ENCODE measurements around the gene UQCC2. TPM values are rescaled to one million over a fixed set of nuclear protein-coding genes. Genes with fewer than 3 reads are reported as not detected.

UQCC2 gene
- total RNA-seq, 1 experiment from 2014 or later, result 48.9 TPM

- Histone ChIP-seq H2AFZ (ENCODE audit: low read length) (peak overlapping the region; percentile 90), H3K27ac (ENCODE audit: low read length) (peak overlapping the region; percentile 81), H3K27me3 (ENCODE audit: low read length) (no peaks in the 10 kb centered on the region), H4K20me1 (ENCODE audit: insufficient read depth, low read depth, low read length) (0 out of 2 replicates have a peak, but pooled peaks cover 4% of the 10 kb centered on the region), H3K9me2 (replicated peaks; ENCODE audit: insufficient read depth, low read length) (no peaks in the 10 kb centered on the region), H3K79me2 (ENCODE audit: low read length) (peaks cover 27% of the 10 kb centered on the region), H3K9me3 (ENCODE audit: low read length) (no peaks in the 10 kb centered on the region), H3K9ac (ENCODE audit: low read length) (peak overlapping the region; percentile 91), H3K4me1 (ENCODE audit: low read length) (peaks cover 29% of the 10 kb centered on the region), H3K4me2 (ENCODE audit: low read depth, low read length, poor library complexity, severe bottlenecking) (peak overlapping the region; percentile 86), H3K4me3 (ENCODE audit: low read length) (peak overlapping the region; percentile 81), H3K36me3 (ENCODE audit: insufficient read depth, low read length) (peaks cover 15% of the 10 kb centered on the region; the same call in 1 of the 2 replicates)
- peak; percentile 58 for DNase-seq
Measured at GRCh38 chr6:33710296-33711121, 991 bp downstream of the UQCC2 start.

- Histone ChIP-seq H3K27me3 (ENCODE audit: low read length) (no peaks in the 10 kb centered on the region), H2AFZ (ENCODE audit: low read length) (no peak overlapping the region), H4K20me1 (ENCODE audit: insufficient read depth, low read depth, low read length) (0 out of 2 replicates have a peak, but pooled peaks cover 4% of the 10 kb centered on the region), H3K9me2 (replicated peaks; ENCODE audit: insufficient read depth, low read length) (no peaks in the 10 kb centered on the region), H3K9ac (ENCODE audit: low read length) (0 out of 2 replicates have a peak overlapping the region, but pooled peaks have one; percentile 91), H3K4me1 (ENCODE audit: low read length) (peaks cover 29% of the 10 kb centered on the region), H3K36me3 (ENCODE audit: insufficient read depth, low read length) (peaks cover 15% of the 10 kb centered on the region; the same call in 1 of the 2 replicates), H3K4me3 (ENCODE audit: low read length) (peak overlapping the region; percentile 81; the same call in 1 of the 2 replicates), H3K27ac (ENCODE audit: low read length) (no peak overlapping the region), H3K79me2 (ENCODE audit: low read length) (peaks cover 27% of the 10 kb centered on the region), H3K9me3 (ENCODE audit: low read length) (no peaks in the 10 kb centered on the region), H3K4me2 (ENCODE audit: low read depth, low read length, poor library complexity, severe bottlenecking) (peak overlapping the region; percentile 86)
- no peak for DNase-seq
Measured at GRCh38 chr6:33709605-33710295, 1.8 kb downstream of the UQCC2 start.

- Histone ChIP-seq H3K9ac (ENCODE audit: low read length) (no peak overlapping the region), H3K9me3 (ENCODE audit: low read length) (no peaks in the 10 kb centered on the region), H3K4me3 (ENCODE audit: low read length) (no peak overlapping the region), H3K4me1 (ENCODE audit: low read length) (peaks cover 29% of the 10 kb centered on the region), H3K9me2 (replicated peaks; ENCODE audit: insufficient read depth, low read length) (no peaks in the 10 kb centered on the region), H3K4me2 (ENCODE audit: low read depth, low read length, poor library complexity, severe bottlenecking) (no peak overlapping the region), H2AFZ (ENCODE audit: low read length) (no peak overlapping the region), H3K27ac (ENCODE audit: low read length) (no peak overlapping the region), H4K20me1 (ENCODE audit: insufficient read depth, low read depth, low read length) (no peaks in the 10 kb centered on the region), H3K36me3 (ENCODE audit: insufficient read depth, low read length) (peaks cover 15% of the 10 kb centered on the region; the same call in 1 of the 2 replicates), H3K27me3 (ENCODE audit: low read length) (no peaks in the 10 kb centered on the region), H3K79me2 (ENCODE audit: low read length) (peaks cover 27% of the 10 kb centered on the region)
- no peak for DNase-seq
Measured at GRCh38 chr6:33708516-33709204, 2.8 kb downstream of the UQCC2 start.

GRCh38 chr6:33707771-33708170 lies 3.7 kb downstream of the UQCC2 start:
- Histone ChIP-seq H3K36me3 (ENCODE audit: insufficient read depth, low read length) (peaks cover 15% of the 10 kb centered on the region; the same call in 1 of the 2 replicates), H3K4me3 (ENCODE audit: low read length) (no peak overlapping the region), H3K4me2 (ENCODE audit: low read depth, low read length, poor library complexity, severe bottlenecking) (no peak overlapping the region), H2AFZ (ENCODE audit: low read length) (no peak overlapping the region), H3K9me2 (replicated peaks; ENCODE audit: insufficient read depth, low read length) (no peaks in the 10 kb centered on the region), H3K9me3 (ENCODE audit: low read length) (no peaks in the 10 kb centered on the region), H3K27ac (ENCODE audit: low read length) (no peak overlapping the region), H3K79me2 (ENCODE audit: low read length) (peaks cover 27% of the 10 kb centered on the region), H3K27me3 (ENCODE audit: low read length) (no peaks in the 10 kb centered on the region), H3K4me1 (ENCODE audit: low read length) (peaks cover 29% of the 10 kb centered on the region), H3K9ac (ENCODE audit: low read length) (no peak overlapping the region), H4K20me1 (ENCODE audit: insufficient read depth, low read depth, low read length) (no peaks in the 10 kb centered on the region)
- no peak for DNase-seq

- H3K4me1 ChIP-seq (ENCODE audit: low read length), result peaks cover 23% of the 10 kb centered on the region
- no peak overlapping the region for H3K27ac ChIP-seq (ENCODE audit: low read length)
- no peak overlapping the region for H3K4me2 ChIP-seq (ENCODE audit: low read depth, low read length, poor library complexity, severe bottlenecking)
- H3K36me3 ChIP-seq (ENCODE audit: insufficient read depth, low read length), result peaks cover 15% of the 10 kb centered on the region; the same call in 1 of the 2 replicates
- DNase-seq, result no peak
- H4K20me1 ChIP-seq (ENCODE audit: insufficient read depth, low read depth, low read length), result no peaks in the 10 kb centered on the region
- H3K4me3 ChIP-seq (ENCODE audit: low read length), result no peak overlapping the region
- no peaks in the 10 kb centered on the region for H3K9me3 ChIP-seq (ENCODE audit: low read length)
- H3K27me3 ChIP-seq (ENCODE audit: low read length), result no peaks in the 10 kb centered on the region
- H3K9me2 ChIP-seq (replicated peaks; ENCODE audit: insufficient read depth, low read length), result no peaks in the 10 kb centered on the region
- H2AFZ ChIP-seq (ENCODE audit: low read length), result no peak overlapping the region
- H3K9ac ChIP-seq (ENCODE audit: low read length), result no peak overlapping the region
- peaks cover 27% of the 10 kb centered on the region for H3K79me2 ChIP-seq (ENCODE audit: low read length)
Measured at GRCh38 chr6:33705955-33706725, 5.4 kb downstream of the UQCC2 start.

GRCh38 chr6:33705268-33705885 lies 6.1 kb downstream of the UQCC2 start:
- Histone ChIP-seq H3K79me2 (ENCODE audit: low read length) (peaks cover 19% of the 10 kb centered on the region), H3K36me3 (ENCODE audit: insufficient read depth, low read length) (peaks cover 14% of the 10 kb centered on the region; the same call in 1 of the 2 replicates), H3K27me3 (ENCODE audit: low read length) (no peaks in the 10 kb centered on the region), H3K9me3 (ENCODE audit: low read length) (no peaks in the 10 kb centered on the region), H4K20me1 (ENCODE audit: insufficient read depth, low read depth, low read length) (no peaks in the 10 kb centered on the region), H3K4me1 (ENCODE audit: low read length) (peaks cover 19% of the 10 kb centered on the region), H3K9me2 (replicated peaks; ENCODE audit: insufficient read depth, low read length) (no peaks in the 10 kb centered on the region), H2AFZ (ENCODE audit: low read length) (no peak overlapping the region), H3K4me2 (ENCODE audit: low read depth, low read length, poor library complexity, severe bottlenecking) (no peak overlapping the region), H3K4me3 (ENCODE audit: low read length) (no peak overlapping the region), H3K27ac (ENCODE audit: low read length) (no peak overlapping the region), H3K9ac (ENCODE audit: low read length) (no peak overlapping the region)
- DNase-seq, result no peak

GRCh38 chr6:33704215-33705066 lies 7.1 kb downstream of the UQCC2 start:
- Histone ChIP-seq H3K79me2 (ENCODE audit: low read length) (peaks cover 10% of the 10 kb centered on the region; the same call in 1 of the 2 replicates), H3K4me3 (ENCODE audit: low read length) (no peak overlapping the region), H3K27me3 (ENCODE audit: low read length) (no peaks in the 10 kb centered on the region), H3K9ac (ENCODE audit: low read length) (no peak overlapping the region), H4K20me1 (ENCODE audit: insufficient read depth, low read depth, low read length) (no peaks in the 10 kb centered on the region), H3K27ac (ENCODE audit: low read length) (no peak overlapping the region), H3K36me3 (ENCODE audit: insufficient read depth, low read length) (peaks cover 9% of the 10 kb centered on the region; the same call in 1 of the 2 replicates), H2AFZ (ENCODE audit: low read length) (no peak overlapping the region), H3K9me3 (ENCODE audit: low read length) (no peaks in the 10 kb centered on the region), H3K4me2 (ENCODE audit: low read depth, low read length, poor library complexity, severe bottlenecking) (no peak overlapping the region), H3K4me1 (ENCODE audit: low read length) (peaks cover 19% of the 10 kb centered on the region), H3K9me2 (replicated peaks; ENCODE audit: insufficient read depth, low read length) (no peaks in the 10 kb centered on the region)
- no peak for DNase-seq

Measured in Karpas-422 (cell line).